Placental epithelial cell (primary cell): Measurements from ENCODE around the gene ZNF672. TPM values are rescaled to one million over a fixed set of nuclear protein-coding genes. Genes with fewer than 3 reads are reported as not detected.

Experiments
- small RNA-seq: library from RNA; depleted of rRNA; stranded (forward); fragments of <200 nt; gene quantifications from one replicate; pipeline ENCODE3, GENCODE V24; 2012
- total RNA-seq: library from RNA; depleted of rRNA; stranded (reverse); fragments of >200 nt; gene quantifications from 2 replicates; pipeline ENCODE4 v1.2.3, GENCODE V29; 2012

ZNF672 gene
- total RNA-seq: 41.2 and 48.3 TPM in 2 replicates

DNA sequence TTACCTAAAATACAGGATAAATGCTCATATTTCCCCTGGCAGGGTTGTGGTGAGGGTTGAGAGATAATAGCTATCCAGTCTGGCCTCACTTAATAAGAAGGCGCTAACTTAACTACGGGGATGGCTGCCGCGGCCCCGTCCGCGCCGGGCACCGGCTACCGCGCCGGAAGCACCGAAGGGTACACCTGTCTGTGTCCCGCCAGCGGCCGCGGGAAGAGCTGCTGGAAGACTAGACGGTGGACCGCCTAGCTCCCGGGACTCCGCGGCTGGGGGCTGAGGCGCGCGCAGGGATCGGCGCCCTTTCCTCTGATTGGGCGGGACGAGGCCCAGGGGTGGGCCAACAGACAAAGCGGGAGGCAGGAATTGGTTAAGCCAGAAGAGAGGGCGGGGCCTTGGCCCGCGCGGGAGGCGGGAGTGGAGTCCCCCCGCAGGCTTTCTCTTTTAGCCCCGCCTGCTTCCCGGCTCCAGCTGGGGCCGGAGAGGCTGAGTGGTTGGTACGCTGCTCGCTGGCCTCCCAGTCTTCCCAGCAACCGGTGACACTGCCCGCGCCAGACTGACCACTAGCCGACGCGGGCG is at the start of gene ZNF672:
TSS of gene ZNF672 (plus strand) at position 444 of the 576 bp plus-strand sequence. CDS start 9,051 bp downstream, outside the sequence.

DNA sequence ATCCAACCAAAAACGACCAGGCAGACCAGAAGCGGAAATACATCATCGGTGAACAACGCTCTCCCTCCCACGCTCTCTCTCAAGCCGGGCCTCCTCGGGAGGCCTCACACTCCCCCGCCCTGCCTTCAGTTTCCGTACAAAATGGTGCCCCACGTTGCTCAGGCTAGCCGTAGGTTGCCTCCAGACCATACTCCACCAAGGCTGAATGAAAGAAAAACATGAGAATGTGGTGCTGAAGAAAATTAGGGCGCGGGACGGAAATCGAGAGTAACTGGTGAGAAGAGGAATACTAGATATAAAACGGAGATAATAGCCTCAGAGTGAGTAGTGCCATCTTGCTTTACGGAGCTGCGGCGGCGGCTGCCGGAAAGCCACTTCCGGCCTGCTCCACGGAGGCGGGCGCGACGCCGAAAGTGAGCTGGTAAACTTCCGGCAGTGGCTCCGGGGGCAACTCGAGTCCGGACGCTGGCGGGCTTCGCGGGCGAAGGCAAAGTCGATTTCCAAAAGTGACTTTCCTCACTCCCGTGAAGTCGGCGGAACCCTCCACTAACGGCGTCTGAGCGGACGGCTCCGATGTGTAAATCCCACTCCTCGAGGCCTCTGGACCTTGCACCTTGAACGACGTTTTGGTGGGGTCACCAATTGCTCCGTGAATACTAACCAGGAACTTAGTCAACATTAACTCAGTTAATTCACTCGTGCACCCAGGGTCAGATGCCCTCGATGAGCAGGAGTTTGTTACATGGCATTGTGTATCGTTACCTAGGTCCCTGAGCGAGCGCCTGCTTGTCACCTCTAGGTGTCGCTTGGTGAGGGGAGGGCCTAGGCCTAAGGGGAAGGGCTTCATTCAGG is 11.9 kb upstream of the ZNF672 start, which contains the start of gene SH3BP5L:
TSS of gene SH3BP5L (minus strand) at position 7 of the 852 bp plus-strand sequence. CDS start 980 bp downstream, outside the sequence.

DNA sequence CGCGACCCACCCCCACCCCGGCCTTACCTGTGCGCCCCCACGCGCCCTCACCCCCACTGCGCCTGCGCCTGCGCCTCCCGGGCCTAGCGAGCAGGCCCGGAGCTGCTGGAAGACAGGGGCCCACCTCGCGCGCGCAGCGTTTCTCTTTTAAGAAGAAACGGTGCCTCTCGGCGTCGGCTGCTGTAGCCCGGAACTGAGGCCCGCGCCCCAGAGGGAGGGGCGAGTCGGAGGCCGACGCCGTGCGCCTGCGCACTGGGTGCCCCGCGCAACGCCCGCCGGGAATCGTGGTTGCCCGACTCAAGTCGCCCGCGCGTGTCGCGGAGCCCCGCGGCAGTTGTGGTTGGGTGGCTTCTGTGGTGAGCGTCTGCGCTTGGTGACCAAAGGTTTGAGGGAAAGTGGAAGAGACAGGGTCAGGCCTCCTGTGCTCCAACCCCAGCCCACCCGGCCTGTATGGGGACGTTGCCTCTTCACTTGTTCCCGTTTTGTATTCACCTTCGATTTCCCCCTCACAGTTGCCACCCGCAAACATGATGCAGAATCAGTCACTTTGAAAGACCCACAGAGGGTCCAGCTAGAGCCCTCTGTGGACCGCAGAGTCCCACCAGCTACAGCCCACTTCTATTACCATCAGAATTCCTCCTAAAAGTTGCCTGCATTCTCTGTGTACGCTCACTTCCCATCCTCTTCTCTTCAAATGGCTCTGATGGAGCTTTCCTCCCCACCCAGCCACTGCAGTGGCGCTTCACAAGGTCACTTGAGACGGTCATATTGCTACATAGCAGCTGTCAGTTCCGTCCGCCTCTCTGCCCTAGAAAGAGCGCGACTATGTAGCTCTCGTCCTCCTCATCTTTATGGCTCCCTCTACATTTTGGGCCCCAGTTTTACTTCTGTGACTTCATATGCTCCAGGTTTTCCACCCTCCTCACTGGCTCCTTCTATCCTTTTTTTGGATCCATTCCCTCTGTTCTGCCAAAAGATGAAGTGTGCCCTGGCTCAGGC is 21.2 kb downstream of the ZNF672 start, which contains the start of gene ZNF692:
TSS of gene ZNF692 (minus strand) at position 195 of the 999 bp plus-strand sequence. CDS start 776 bp downstream, outside the sequence.

Small RNAs within 50 kb of the gene (small RNA-seq; reads per million reads assigned to genes)
- not detected for gene MIR3124

Other genes starting within 250 kb of the ZNF672 start
- 9.8 and 22.2 TPM in 2 replicates for gene OR2T10, start 240.5 kb upstream of the ZNF672 start, total RNA-seq
- gene OR2T11, start 203.1 kb upstream of the ZNF672 start, total RNA-seq: 7.0 and 8.2 TPM in 2 replicates
- gene OR2T35, start 192.9 kb upstream of the ZNF672 start, total RNA-seq: 2.4 and 4.9 TPM in 2 replicates
- gene OR2T27, start 182.7 kb upstream of the ZNF672 start, total RNA-seq: not detected in 2 replicates
- 0.76 TPM in 1 of 2 replicates, not detected in the other for gene OR14I1, start 135.5 kb upstream of the ZNF672 start, total RNA-seq
- 0.22 TPM in 1 of 2 replicates, not detected in the other for gene LYPD8, start 82.5 kb upstream of the ZNF672 start, total RNA-seq
- 34.5 and 63.4 TPM in 2 replicates for gene SH3BP5L, start 12.3 kb upstream of the ZNF672 start, total RNA-seq
- 18.5 and 20.6 TPM in 2 replicates for gene ZNF692, start 20.9 kb downstream of the ZNF672 start, total RNA-seq
- 8.0 and 8.2 TPM in 2 replicates for gene PGBD2, start 68.0 kb downstream of the ZNF672 start, total RNA-seq